Effector CD8-positive, alpha-beta T cell (primary cell): ENCODE measurements around the gene LRCH2.

ENCODE experiments used
- DNase-seq: peaks from one replicate; lab custom pipeline; 2025; lab: John Stamatoyannopoulos, UW

LRCH2 gene

GRCh38 chrX:115067812-115068211 lies 166.1 kb downstream of the LRCH2 start:
- no peak for DNase-seq

- DNase-seq, result no peak
These were observed 168.6 kb downstream of the LRCH2 start for GRCh38 chrX:115065304-115065703.
